Esophagus mucosa (tissue), 1 donor: ENCODE results near the gene CHD6. TPM values are rescaled to one million over a fixed set of nuclear protein-coding genes. Genes with fewer than 3 reads are reported as not detected.
A peak's percentile ranks its signal among the peaks of the same experiment; 100 is the strongest.

Source experiments
- ATAC-seq: fragments of 200-7000 bp; cut with Tn5 transposase; one replicate; pipeline ENCODE4 v1.9.1; 2020
- total RNA-seq: library from RNA; stranded (reverse); gene quantifications from one replicate; pipeline ENCODE4 v1.2.4, GENCODE V29; 2023
- donor health status: DM: yes; HTN: yes; CAD: no.

Gene CHD6
- total RNA-seq, 1 donor from 2014 or later, result 16.6 TPM

GRCh38 chr20:41392295-41392694 lies 225.9 kb downstream of the CHD6 start:
- ATAC-seq, result no peak

- peak; percentile 67 for ATAC-seq
These were observed 226.6 kb downstream of the CHD6 start for GRCh38 chr20:41391587-41392001.

GRCh38 chr20:41390889-41391288 lies 227.3 kb downstream of the CHD6 start:
- ATAC-seq, result no peak

- no peak for ATAC-seq
These were observed 230.7 kb downstream of the CHD6 start for GRCh38 chr20:41387444-41387851.

- ATAC-seq, result no peak
These were observed 231.4 kb downstream of the CHD6 start for GRCh38 chr20:41386502-41387427.

- ATAC-seq, result no peak
These were observed 235.3 kb downstream of the CHD6 start for GRCh38 chr20:41382791-41383305.

GRCh38 chr20:41380551-41381193 lies 237.5 kb downstream of the CHD6 start:
- no peak for ATAC-seq

GRCh38 chr20:41379551-41379950 lies 238.6 kb downstream of the CHD6 start:
- ATAC-seq, result no peak

GRCh38 chr20:41377275-41377674 lies 240.9 kb downstream of the CHD6 start:
- no peak for ATAC-seq

- no peak for ATAC-seq
These were observed 241.8 kb downstream of the CHD6 start for GRCh38 chr20:41376349-41376748.

- no peak for ATAC-seq
These were observed 242.3 kb downstream of the CHD6 start for GRCh38 chr20:41375846-41376245.

GRCh38 chr20:41373931-41374920 lies 244.0 kb downstream of the CHD6 start:
- ATAC-seq, result no peak

GRCh38 chr20:41373251-41373783 lies 244.9 kb downstream of the CHD6 start:
- ATAC-seq, result no peak

- no peak for ATAC-seq
These were observed 246.8 kb downstream of the CHD6 start for GRCh38 chr20:41371371-41371770.

GRCh38 chr20:41370176-41370575 lies 248.0 kb downstream of the CHD6 start:
- peak; percentile 6 for ATAC-seq

- ATAC-seq, result no peak
These were observed 248.5 kb downstream of the CHD6 start for GRCh38 chr20:41369673-41370072.

- ATAC-seq, result no peak
These were observed 250.2 kb downstream of the CHD6 start for GRCh38 chr20:41367956-41368355.

GRCh38 chr20:41367393-41367695 lies 250.8 kb downstream of the CHD6 start:
- ATAC-seq, result no peak

- ATAC-seq, result no peak
These were observed 251.4 kb downstream of the CHD6 start, which contains the start of gene EMILIN3 for GRCh38 chr20:41366546-41367392. Gene EMILIN3, minus strand, starts transcription at chr20:41366818. Its CDS starts 184 bp downstream, at chr20:41366634.

- peak; percentile 7 for ATAC-seq
These were observed 252.2 kb downstream of the CHD6 start for GRCh38 chr20:41365777-41366545.
